WTC11 (cell line): Measurements from ENCODE around the gene TMEM54.

ENCODE experiments used
- ATF6 ChIP-seq: sonication (generic); formaldehyde crosslinking; IDR thresholded peaks from 2 replicates; pipeline ENCODE4 v1.8.1; 2023; ENCODE audit warnings: mild to moderate bottlenecking, missing genetic modification reagents
- MAX ChIP-seq: sonication (generic); formaldehyde crosslinking; IDR thresholded peaks from 2 replicates; pipeline ENCODE4 v1.8.0; 2022; ENCODE audit warnings: mild to moderate bottlenecking, missing genetic modification reagents
- SP1 ChIP-seq: sonication (generic); formaldehyde crosslinking; conservative IDR thresholded peaks from 2 replicates; pipeline ENCODE4 v1.8.1; 2022; ENCODE audit warnings: missing genetic modification reagents
- TF ChIP-seq, protein P1 (sequence below): fragments of 200-600 bp; IDR thresholded peaks from 2 replicates; pipeline ENCODE4 v1.8.0; 2022; ENCODE audit warnings: antibody characterized with exemption

DNA sequence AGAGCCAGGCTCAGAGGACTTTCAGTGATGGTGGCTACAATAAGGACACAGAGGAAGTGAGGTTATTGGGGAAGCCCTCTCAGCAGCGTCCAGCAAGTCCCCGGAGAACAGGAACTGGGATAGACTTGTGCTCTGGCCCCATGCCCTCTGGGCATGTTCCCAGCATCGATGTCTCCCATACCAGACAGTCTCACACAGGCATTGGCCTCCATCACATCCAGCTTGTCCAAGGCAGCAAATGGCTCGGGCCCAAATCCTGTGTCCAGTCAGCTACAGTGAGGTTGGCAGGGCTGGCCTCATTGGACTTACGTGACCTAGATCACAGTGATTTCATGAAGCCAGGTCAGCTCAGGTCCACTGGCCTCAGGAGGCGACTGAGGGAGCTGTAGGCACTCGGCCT, 19.6 kb upstream of the TMEM54 start:
- TF ChIP-seq MAX (CRISPR knock-in tag) (no peak), SP1 (CRISPR knock-in tag) (no peak), ATF6 (no peak)
- TF ChIP-seq, protein P1, sequence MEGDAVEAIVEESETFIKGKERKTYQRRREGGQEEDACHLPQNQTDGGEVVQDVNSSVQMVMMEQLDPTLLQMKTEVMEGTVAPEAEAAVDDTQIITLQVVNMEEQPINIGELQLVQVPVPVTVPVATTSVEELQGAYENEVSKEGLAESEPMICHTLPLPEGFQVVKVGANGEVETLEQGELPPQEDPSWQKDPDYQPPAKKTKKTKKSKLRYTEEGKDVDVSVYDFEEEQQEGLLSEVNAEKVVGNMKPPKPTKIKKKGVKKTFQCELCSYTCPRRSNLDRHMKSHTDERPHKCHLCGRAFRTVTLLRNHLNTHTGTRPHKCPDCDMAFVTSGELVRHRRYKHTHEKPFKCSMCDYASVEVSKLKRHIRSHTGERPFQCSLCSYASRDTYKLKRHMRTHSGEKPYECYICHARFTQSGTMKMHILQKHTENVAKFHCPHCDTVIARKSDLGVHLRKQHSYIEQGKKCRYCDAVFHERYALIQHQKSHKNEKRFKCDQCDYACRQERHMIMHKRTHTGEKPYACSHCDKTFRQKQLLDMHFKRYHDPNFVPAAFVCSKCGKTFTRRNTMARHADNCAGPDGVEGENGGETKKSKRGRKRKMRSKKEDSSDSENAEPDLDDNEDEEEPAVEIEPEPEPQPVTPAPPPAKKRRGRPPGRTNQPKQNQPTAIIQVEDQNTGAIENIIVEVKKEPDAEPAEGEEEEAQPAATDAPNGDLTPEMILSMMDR: no peak
